DMS153 treated with DMSO at 0.1 percent for 48 hours (cell line): ENCODE results near the gene PPOX.
A peak's percentile ranks its signal among the peaks of the same experiment; 100 is the strongest.

Experiments used
- DNase-seq: peaks from one replicate; lab custom pipeline; 2025; ENCODE audit not compliant: unreplicated experiment; lab: John Stamatoyannopoulos, UW

Gene PPOX

GRCh38 chr1:161153176-161153575 lies 13.1 kb upstream of the PPOX start:
- DNase-seq, result no peak

GRCh38 chr1:161153682-161154337 lies 12.4 kb upstream of the PPOX start, which contains the start of gene UFC1:
TSS of gene UFC1 (plus strand) at chr1:161153978. CDS start at chr1:161153998, 20 bp downstream.
- peak; percentile 92 for DNase-seq

GRCh38 chr1:161157867-161158266 lies 8.4 kb upstream of the PPOX start:
- no peak for DNase-seq

GRCh38 chr1:161158316-161159010 lies 7.8 kb upstream of the PPOX start:
- DNase-seq, result no peak

GRCh38 chr1:161159087-161159912 lies 6.9 kb upstream of the PPOX start, which contains the start of gene USP21:
TSS of gene USP21 (plus strand) at chr1:161159500. CDS start at chr1:161160641, 1,141 bp downstream.
- DNase-seq, result peak; percentile 96

GRCh38 chr1:161159913-161160243 lies 6.3 kb upstream of the PPOX start:
- DNase-seq, result no peak

- DNase-seq, result no peak
Measured at GRCh38 chr1:161160671-161161145, 5.5 kb upstream of the PPOX start.

GRCh38 chr1:161161652-161162051 lies 4.6 kb upstream of the PPOX start:
- no peak for DNase-seq

GRCh38 chr1:161162052-161162451 lies 4.2 kb upstream of the PPOX start:
- no peak for DNase-seq

- no peak for DNase-seq
Measured at GRCh38 chr1:161162806-161163205, 3.4 kb upstream of the PPOX start.

GRCh38 chr1:161163793-161164192 lies 2.4 kb upstream of the PPOX start:
- no peak for DNase-seq

GRCh38 chr1:161164901-161165610 lies 1.2 kb upstream of the PPOX start:
- no peak for DNase-seq

GRCh38 chr1:161166669-161167548 lies 683 bp downstream of the PPOX start:
- DNase-seq, result no peak

- no peak for DNase-seq
Measured at GRCh38 chr1:161168906-161169305, 2.7 kb downstream of the PPOX start.

GRCh38 chr1:161171191-161171590 lies 5.0 kb downstream of the PPOX start:
- no peak for DNase-seq

GRCh38 chr1:161171696-161172095 lies 5.5 kb downstream of the PPOX start:
- DNase-seq, result no peak

GRCh38 chr1:161172349-161172748 lies 6.1 kb downstream of the PPOX start:
- no peak for DNase-seq

GRCh38 chr1:161172776-161173376 lies 6.7 kb downstream of the PPOX start:
- no peak for DNase-seq

- DNase-seq, result no peak
Measured at GRCh38 chr1:161173711-161174110, 7.5 kb downstream of the PPOX start.

- DNase-seq, result no peak
Measured at GRCh38 chr1:161174911-161175310, 8.7 kb downstream of the PPOX start.
